Measurements from ENCODE around the gene ITPKB. TPM values are rescaled to one million over a fixed set of nuclear protein-coding genes. Genes with fewer than 3 reads are reported as not detected.

ITPKB gene
- total RNA-seq, 1 donor: 6.2 TPM

DNA sequence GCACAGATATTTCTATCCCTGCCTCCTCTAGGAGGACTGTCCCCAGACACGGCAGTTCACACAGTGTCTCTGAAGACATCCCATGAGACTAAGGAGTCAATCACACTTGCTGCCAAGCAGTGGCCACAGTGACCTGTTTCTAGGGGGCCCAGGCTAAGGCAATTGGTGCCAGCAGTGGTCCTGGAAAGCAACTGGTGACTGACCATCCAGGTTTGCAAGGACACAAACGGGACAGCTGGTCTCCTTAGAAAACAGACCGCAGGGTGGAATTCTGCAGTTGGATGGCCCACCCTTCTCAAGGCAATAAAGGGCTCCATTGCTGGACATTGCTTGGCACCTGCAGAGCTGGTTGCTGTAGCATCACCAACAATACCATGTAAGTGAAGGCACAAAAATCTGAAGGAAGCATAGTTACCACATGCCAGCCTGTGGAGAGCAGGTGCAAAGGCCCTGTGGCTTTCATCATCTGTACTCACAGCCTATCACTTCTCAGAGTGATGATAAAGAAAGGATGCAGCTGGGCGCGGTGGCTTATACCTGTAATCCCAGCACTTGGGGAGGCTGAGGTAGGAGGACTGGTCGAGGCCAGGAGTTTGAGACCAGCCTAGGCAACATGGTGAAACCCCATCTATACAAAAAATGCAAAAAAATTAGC lies 109.1 kb downstream of the ITPKB start:
- DNase-seq (ENCODE audit: insufficient read length, low spot score, missing footprints): no peak
- TF ChIP-seq, protein P1, sequence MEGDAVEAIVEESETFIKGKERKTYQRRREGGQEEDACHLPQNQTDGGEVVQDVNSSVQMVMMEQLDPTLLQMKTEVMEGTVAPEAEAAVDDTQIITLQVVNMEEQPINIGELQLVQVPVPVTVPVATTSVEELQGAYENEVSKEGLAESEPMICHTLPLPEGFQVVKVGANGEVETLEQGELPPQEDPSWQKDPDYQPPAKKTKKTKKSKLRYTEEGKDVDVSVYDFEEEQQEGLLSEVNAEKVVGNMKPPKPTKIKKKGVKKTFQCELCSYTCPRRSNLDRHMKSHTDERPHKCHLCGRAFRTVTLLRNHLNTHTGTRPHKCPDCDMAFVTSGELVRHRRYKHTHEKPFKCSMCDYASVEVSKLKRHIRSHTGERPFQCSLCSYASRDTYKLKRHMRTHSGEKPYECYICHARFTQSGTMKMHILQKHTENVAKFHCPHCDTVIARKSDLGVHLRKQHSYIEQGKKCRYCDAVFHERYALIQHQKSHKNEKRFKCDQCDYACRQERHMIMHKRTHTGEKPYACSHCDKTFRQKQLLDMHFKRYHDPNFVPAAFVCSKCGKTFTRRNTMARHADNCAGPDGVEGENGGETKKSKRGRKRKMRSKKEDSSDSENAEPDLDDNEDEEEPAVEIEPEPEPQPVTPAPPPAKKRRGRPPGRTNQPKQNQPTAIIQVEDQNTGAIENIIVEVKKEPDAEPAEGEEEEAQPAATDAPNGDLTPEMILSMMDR (IDR thresholded peaks at IDR 0.05; ENCODE audit: extremely low read depth, low read depth, low read length): no peak

GRCh38 chr1:226629210-226629895 lies 109.7 kb downstream of the ITPKB start:
- Histone ChIP-seq H3K4me2 (ENCODE audit: insufficient read depth, low read length) (no peak overlapping the region), H3K4me3 (ENCODE audit: insufficient read depth, low read length) (no peak overlapping the region), H2AFZ (ENCODE audit: low read length) (no peak overlapping the region), H3K27ac (ENCODE audit: low read depth, low read length) (no peak overlapping the region), H3K4me1 (ENCODE audit: insufficient read depth, low read length) (peaks cover 2% of the 10 kb centered on the region), H3K27me3 (ENCODE audit: insufficient read depth, low read length) (peaks cover 10% of the 10 kb centered on the region), H3K9me3 (ENCODE audit: low read depth, low read length) (no peaks in the 10 kb centered on the region), H3K36me3 (ENCODE audit: insufficient read depth, low read length) (no peaks in the 10 kb centered on the region), H4K20me1 (ENCODE audit: insufficient read depth, low read length) (no peaks in the 10 kb centered on the region), H3K79me2 (ENCODE audit: insufficient read depth, low read length) (no peaks in the 10 kb centered on the region)
- TF ChIP-seq, protein P1 (IDR thresholded peaks at IDR 0.05; ENCODE audit: extremely low read depth, low read depth, low read length): no peak
- no peak for DNase-seq (ENCODE audit: insufficient read length, low spot score, missing footprints)

More for the DNA sequence above, 109.1 kb downstream of the ITPKB start:
- Histone ChIP-seq H3K27me3 (ENCODE audit: insufficient read depth, low read length) (peaks cover 10% of the 10 kb centered on the region), H3K4me1 (ENCODE audit: insufficient read depth, low read length) (peaks cover 2% of the 10 kb centered on the region), H4K20me1 (ENCODE audit: insufficient read depth, low read length) (no peaks in the 10 kb centered on the region), H2AFZ (ENCODE audit: low read length) (no peak overlapping the region), H3K9me3 (ENCODE audit: low read depth, low read length) (no peaks in the 10 kb centered on the region), H3K36me3 (ENCODE audit: insufficient read depth, low read length) (no peaks in the 10 kb centered on the region), H3K4me3 (ENCODE audit: insufficient read depth, low read length) (no peak overlapping the region), H3K27ac (ENCODE audit: low read depth, low read length) (no peak overlapping the region), H3K4me2 (ENCODE audit: insufficient read depth, low read length) (no peak overlapping the region), H3K79me2 (ENCODE audit: insufficient read depth, low read length) (no peaks in the 10 kb centered on the region)

DNA sequence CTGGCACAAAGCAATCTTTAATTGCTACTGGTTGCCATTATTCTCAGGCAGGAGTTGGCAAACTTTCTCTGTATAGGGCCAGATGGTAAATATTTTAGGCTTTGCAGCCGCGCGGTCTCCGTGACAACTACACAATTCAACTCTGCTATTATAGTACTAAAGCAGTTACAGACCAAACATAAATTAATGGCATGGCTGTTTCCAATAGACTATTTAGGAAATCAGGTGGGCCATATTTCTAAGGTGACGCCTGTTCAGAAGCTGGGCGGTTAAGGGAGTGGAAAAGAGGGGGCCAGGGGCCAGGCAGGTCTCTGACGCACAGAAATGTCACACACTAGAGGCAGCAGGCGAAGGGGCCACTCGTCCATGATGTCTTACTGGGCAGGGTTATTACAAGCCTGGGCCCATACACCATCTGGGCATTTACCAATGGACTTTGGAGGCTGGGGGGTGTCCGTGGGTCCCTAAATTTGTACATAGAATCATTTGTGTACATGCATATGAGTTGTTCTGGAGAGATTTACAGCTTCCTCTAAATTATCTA lies 110.4 kb downstream of the ITPKB start:
- no peak for DNase-seq (ENCODE audit: insufficient read length, low spot score, missing footprints)
- Histone ChIP-seq H3K4me3 (ENCODE audit: insufficient read depth, low read length) (no peak overlapping the region), H3K27ac (ENCODE audit: low read depth, low read length) (no peak overlapping the region), H3K4me2 (ENCODE audit: insufficient read depth, low read length) (no peak overlapping the region), H3K27me3 (ENCODE audit: insufficient read depth, low read length) (peaks cover 10% of the 10 kb centered on the region), H3K9me3 (ENCODE audit: low read depth, low read length) (no peaks in the 10 kb centered on the region), H3K79me2 (ENCODE audit: insufficient read depth, low read length) (no peaks in the 10 kb centered on the region), H4K20me1 (ENCODE audit: insufficient read depth, low read length) (no peaks in the 10 kb centered on the region), H3K4me1 (ENCODE audit: insufficient read depth, low read length) (peaks cover 2% of the 10 kb centered on the region), H3K36me3 (ENCODE audit: insufficient read depth, low read length) (no peaks in the 10 kb centered on the region), H2AFZ (ENCODE audit: low read length) (no peak overlapping the region)
- TF ChIP-seq, protein P1 (IDR thresholded peaks at IDR 0.05; ENCODE audit: extremely low read depth, low read depth, low read length): no peak
